Measurements from ENCODE around the gene CXCL17.
"Not testable (repeated sequence)": the region's sequence is repeated elsewhere in the genome, so short reads cannot be mapped to it uniquely, and the experiment has no call there.

CXCL17 gene

DNA sequence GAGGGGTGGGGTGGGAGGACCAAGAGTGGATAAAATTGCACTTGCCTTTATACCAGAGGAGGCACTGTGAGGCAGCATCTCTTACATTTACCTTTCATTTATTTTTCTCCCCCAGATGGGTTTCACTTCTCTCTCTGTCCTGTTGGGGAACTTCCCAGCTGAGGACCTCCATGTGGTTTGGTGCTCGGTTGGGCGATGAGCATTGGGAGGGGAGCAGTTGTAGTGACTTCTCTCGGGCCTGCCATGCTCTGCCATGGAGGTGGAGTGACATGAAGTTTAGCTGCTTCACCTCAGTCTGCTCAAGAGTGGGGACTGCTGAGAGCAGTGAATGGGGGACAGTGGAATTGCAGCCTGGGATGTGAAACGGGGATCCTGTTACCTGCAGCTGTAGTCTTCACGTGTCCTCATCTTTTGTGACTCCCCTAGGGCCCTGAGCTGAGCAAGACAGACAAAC, 23.1 kb upstream of the CXCL17 start:
- H3K4me3 ChIP-seq (replicated peaks; ENCODE audit: low read depth, low read length), result no peak overlapping the region
- TF ChIP-seq, protein P1, sequence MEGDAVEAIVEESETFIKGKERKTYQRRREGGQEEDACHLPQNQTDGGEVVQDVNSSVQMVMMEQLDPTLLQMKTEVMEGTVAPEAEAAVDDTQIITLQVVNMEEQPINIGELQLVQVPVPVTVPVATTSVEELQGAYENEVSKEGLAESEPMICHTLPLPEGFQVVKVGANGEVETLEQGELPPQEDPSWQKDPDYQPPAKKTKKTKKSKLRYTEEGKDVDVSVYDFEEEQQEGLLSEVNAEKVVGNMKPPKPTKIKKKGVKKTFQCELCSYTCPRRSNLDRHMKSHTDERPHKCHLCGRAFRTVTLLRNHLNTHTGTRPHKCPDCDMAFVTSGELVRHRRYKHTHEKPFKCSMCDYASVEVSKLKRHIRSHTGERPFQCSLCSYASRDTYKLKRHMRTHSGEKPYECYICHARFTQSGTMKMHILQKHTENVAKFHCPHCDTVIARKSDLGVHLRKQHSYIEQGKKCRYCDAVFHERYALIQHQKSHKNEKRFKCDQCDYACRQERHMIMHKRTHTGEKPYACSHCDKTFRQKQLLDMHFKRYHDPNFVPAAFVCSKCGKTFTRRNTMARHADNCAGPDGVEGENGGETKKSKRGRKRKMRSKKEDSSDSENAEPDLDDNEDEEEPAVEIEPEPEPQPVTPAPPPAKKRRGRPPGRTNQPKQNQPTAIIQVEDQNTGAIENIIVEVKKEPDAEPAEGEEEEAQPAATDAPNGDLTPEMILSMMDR (IDR thresholded peaks at IDR 0.05; ENCODE audit: low read depth, low read length, missing control alignments), result no peak
- no peak for DNase-seq (ENCODE audit: extremely low read depth, low read depth)

GRCh38 chr19:42461700-42462324, 19.1 kb upstream of the CXCL17 start:
- DNase-seq (ENCODE audit: extremely low read depth, low read depth), result no peak

DNA sequence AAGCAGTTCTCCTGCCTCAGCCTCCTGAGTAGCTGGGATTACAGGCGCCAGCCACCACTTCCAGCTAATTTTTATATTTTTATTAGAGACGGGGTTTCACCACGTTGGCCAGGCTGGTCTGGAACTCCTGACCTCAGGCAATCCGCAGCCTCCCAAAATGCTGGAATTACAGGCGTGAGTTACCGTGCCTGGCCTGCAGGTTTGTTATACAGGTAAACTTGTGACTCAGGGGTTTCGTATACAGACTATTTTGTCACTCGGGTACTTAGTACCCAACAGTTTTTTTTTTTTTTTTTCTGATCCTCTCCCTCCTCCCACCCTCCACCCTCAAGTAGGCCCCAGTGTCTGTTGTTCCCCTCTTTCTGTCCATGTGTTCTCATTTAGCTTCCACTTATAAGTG, 18.5 kb upstream of the CXCL17 start:
- not testable (repeated sequence) for H3K4me3 ChIP-seq (replicated peaks; ENCODE audit: low read depth, low read length); DNase-seq (ENCODE audit: extremely low read depth, low read depth)

More at GRCh38 chr19:42461700-42462324, 19.1 kb upstream of the CXCL17 start:
- no peak overlapping the region for H3K4me3 ChIP-seq (replicated peaks; ENCODE audit: low read depth, low read length)
- TF ChIP-seq, protein P1 (IDR thresholded peaks at IDR 0.05; ENCODE audit: low read depth, low read length, missing control alignments), result no peak

DNA sequence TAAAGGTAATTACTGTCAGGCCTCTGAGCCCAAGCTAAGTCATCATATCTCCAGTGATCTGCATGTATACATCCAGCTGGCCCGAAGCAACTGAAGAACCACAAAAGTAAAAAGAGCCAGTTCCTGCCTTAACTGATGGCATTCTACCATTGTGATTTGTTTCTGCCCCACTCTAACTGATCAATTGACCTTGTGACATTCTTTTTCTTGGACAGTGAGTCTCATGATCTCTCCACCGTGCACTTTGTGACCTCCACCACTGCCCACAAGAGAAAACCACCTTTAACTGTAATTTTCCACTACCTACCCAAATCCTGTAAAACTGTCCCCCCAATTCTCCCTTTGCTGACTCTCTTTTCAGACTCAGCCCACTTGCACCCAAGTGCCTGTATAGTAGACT, 17.2 kb upstream of the CXCL17 start:
- TF ChIP-seq, protein P1 (IDR thresholded peaks at IDR 0.05; ENCODE audit: low read depth, low read length, missing control alignments), result no peak
- H3K4me3 ChIP-seq (replicated peaks; ENCODE audit: low read depth, low read length), result no peak overlapping the region
- DNase-seq (ENCODE audit: extremely low read depth, low read depth), result no peak

DNA sequence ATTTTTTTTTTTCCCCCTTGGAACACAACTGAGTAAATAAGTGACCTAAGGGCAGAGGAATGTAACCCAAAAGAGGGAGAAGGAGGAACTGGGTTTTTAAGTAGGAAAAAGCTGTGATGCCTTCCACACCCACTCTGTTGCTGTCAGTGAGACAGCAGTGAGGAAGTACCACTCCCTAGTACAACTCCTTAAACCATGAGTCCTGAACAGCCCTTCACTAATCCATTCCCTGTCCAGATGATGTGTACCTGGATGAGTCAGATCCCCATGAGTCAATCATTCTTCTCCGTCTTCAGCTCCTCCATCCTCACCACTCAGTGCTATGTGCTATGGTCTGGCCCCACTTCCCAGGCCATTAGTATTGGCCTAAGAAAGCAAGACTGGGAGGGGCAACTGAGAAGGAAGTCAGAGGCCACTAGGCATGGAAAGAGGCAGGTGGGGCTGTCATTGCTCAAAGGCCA, 12.9 kb upstream of the CXCL17 start:
- TF ChIP-seq, protein P1 (IDR thresholded peaks at IDR 0.05; ENCODE audit: low read depth, low read length, missing control alignments), result no peak
- no peak for DNase-seq (ENCODE audit: extremely low read depth, low read depth)
- H3K4me3 ChIP-seq (replicated peaks; ENCODE audit: low read depth, low read length), result no peak overlapping the region

GRCh38 chr19:42455086-42455485, 12.3 kb upstream of the CXCL17 start:
- no peak overlapping the region for H3K4me3 ChIP-seq (replicated peaks; ENCODE audit: low read depth, low read length)
- TF ChIP-seq, protein P1 (IDR thresholded peaks at IDR 0.05; ENCODE audit: low read depth, low read length, missing control alignments), result no peak
- DNase-seq (ENCODE audit: extremely low read depth, low read depth), result no peak

DNA sequence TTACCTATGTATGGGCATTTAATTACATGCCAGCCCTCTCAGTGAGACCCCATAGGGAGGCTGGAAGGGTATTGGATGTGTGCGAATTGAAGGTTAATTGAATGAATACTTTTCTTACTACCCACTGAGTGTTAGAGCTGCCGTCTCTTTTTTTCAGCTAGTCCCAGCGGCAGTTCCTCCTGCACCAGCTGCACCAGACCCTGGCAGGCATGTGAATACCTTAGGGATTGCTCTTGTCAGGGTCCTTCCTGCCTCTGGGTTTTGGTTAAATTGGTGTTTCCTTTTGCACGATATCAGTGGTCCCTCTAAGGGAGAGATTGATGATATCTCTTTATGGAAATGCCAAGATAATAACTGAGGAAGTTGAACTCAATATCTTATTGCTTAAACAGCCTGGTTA, 9.8 kb upstream of the CXCL17 start:
- TF ChIP-seq, protein P1 (IDR thresholded peaks at IDR 0.05; ENCODE audit: low read depth, low read length, missing control alignments), result no peak
- DNase-seq (ENCODE audit: extremely low read depth, low read depth), result no peak
- H3K4me3 ChIP-seq (replicated peaks; ENCODE audit: low read depth, low read length), result no peak overlapping the region

Data from HFF-Myc (cell line).